Small intestine (tissue), 7 donors: ENCODE results near the gene TENM3. TPM values are rescaled to one million over a fixed set of nuclear protein-coding genes. Genes with fewer than 3 reads are reported as not detected.

Experiments used
- DNase-seq, 2 donors: peaks; one replicate each; pipeline versions ENCODE4 v3.0.0 to v3.0.0-alpha.2; 2013
- FAIRE-seq: peaks from 2 replicates; lab custom pipeline; 2012; peaks lifted over from hg19 to GRCh38; lab: Jason Lieb, UNC
- H3K27ac ChIP-seq, 3 donors: one replicate each; pipeline ENCODE4 v1.5.1; 2013; ENCODE audit warnings: low read length in 2 of 3, mild to moderate bottlenecking in 2 of 3, control low read depth in 1 of 3, inconsistent platforms in 1 of 3, low read depth in 1 of 3, moderate library complexity in 1 of 3
- H3K27me3 ChIP-seq, 3 donors: one replicate each; pipeline ENCODE4 v1.6.1; 2013; ENCODE audit warnings: low read length in 3 of 3, inconsistent platforms in 1 of 3; ENCODE audit not compliant: control insufficient read depth in 3 of 3, insufficient read depth in 3 of 3
- H3K36me3 ChIP-seq, 3 donors: one replicate each; pipeline ENCODE4 v1.6.1; 2013; ENCODE audit warnings: low read length in 3 of 3, inconsistent platforms in 1 of 3, low read depth in 1 of 3, mild to moderate bottlenecking in 1 of 3, moderate library complexity in 1 of 3; ENCODE audit not compliant: control insufficient read depth in 3 of 3, insufficient read depth in 2 of 3
- H3K4me1 ChIP-seq, 3 donors: one replicate each; pipeline ENCODE4 v1.6.1; 2013; ENCODE audit warnings: low read length in 2 of 3, inconsistent platforms in 1 of 3, low read depth in 1 of 3, mild to moderate bottlenecking in 1 of 3, moderate library complexity in 1 of 3; ENCODE audit not compliant: control insufficient read depth in 3 of 3, insufficient read depth in 2 of 3
- H3K4me3 ChIP-seq, 3 donors: one replicate each; pipeline ENCODE4 v1.5.1; 2013; ENCODE audit warnings: low read length in 3 of 3, control low read depth in 1 of 3, inconsistent platforms in 1 of 3, low read depth in 1 of 3, mild to moderate bottlenecking in 1 of 3, moderate library complexity in 1 of 3
- H3K9me3 ChIP-seq, 2 donors: one replicate each; pipeline ENCODE4 v1.6.1; 2013; ENCODE audit warnings: low read depth in 1 of 2, low read length in 1 of 2; ENCODE audit not compliant: control insufficient read depth in 2 of 2, insufficient read depth in 1 of 2
- WGBS, 3 donors: extraction: QIAGEN DNeasy Blood & Tissue Kit; methylation state at CpG; one replicate each; pipeline ENCODE4 v1.1.7; 2013; 5-methylcytosine and 5-hydroxymethylcytosine counted together
- polyA plus RNA-seq, 4 donors: library from polyadenylated mRNA; stranded (reverse) in 3 of 4; unstranded in 1 of 4; fragments of 200-250 nt in 3 of 4; fragments of 120-200 nt in 1 of 4; gene quantifications; one replicate each; pipeline versions ENCODE4 v1.2.1 to v1.2.3, GENCODE V29; 2013
- donor health status: healthy with polysubstance abuse.
- donor health status: control.
- donor health status: control.
- donor health status: Bipolar disorder and iron deficiency.
- donor health status: healthy.

TENM3 gene
- polyA plus RNA-seq, 4 donors = 0.45 to 4.5 (median 1.1) TPM

DNA sequence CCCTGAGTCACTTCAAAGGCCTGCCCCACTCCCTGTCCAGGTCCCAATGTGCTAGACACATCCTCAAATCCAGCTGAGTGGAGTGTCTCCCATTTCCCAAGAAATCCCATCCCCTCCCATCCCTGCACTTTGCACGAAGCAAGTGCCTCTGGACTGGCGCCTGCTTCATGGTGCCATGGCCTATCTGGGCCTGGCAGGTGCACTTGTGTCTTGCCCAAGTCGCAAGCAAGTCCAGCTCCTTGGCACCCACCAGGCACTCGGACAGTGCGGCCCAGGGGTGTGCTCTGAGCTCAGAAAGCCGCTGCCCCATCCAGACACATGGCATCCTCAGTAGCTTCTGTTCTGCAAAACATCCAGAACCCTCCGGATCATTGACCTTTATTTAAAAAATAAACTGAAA, 576.5 kb downstream of the TENM3 start:
- Histone ChIP-seq H3K9me3 (no peaks in the 10 kb centered on the region), H3K27me3 (no peaks in the 10 kb centered on the region), H3K4me1 (no peaks in the 10 kb centered on the region), H3K36me3 (no peaks in the 10 kb centered on the region), H3K4me3 (no peak overlapping the region), H3K27ac (no peak overlapping the region)
- 88 to 93% (median 92%) methylated on average over 7 of the region's 7 CpGs for WGBS, 3 donors
- FAIRE-seq (no peak), DNase-seq (no peak)

DNA sequence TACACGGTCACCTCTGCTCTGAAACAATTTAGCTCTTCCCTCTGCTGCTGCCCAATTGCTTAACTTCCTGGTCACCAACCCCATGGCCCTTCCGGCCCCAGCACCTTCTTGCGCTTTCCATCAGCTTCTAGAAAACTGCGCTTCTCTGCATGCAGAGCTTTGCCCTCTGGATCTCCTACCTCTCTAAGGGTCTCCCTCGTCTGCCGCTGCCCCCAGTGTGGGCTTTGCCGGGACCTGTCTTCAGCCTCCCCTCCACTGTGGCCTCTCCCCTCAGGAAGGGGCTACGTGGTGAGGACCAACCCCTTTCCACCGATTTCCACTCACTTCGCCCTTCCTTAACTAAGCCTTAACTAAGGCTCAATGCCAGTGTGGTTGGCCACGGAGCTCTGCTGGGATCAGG, 579.4 kb downstream of the TENM3 start:
- H3K4me3 ChIP-seq = no peak overlapping the region
- no peak overlapping the region for H3K27ac ChIP-seq
- DNase-seq (no peak), FAIRE-seq (no peak)
- H3K36me3 ChIP-seq = no peaks in the 10 kb centered on the region
- no peaks in the 10 kb centered on the region for H3K4me1 ChIP-seq
- 86 to 95% (median 89%) methylated on average over 11 of the region's 11 CpGs for WGBS, 3 donors
- no peaks in the 10 kb centered on the region for H3K9me3 ChIP-seq
- no peaks in the 10 kb centered on the region for H3K27me3 ChIP-seq

DNA sequence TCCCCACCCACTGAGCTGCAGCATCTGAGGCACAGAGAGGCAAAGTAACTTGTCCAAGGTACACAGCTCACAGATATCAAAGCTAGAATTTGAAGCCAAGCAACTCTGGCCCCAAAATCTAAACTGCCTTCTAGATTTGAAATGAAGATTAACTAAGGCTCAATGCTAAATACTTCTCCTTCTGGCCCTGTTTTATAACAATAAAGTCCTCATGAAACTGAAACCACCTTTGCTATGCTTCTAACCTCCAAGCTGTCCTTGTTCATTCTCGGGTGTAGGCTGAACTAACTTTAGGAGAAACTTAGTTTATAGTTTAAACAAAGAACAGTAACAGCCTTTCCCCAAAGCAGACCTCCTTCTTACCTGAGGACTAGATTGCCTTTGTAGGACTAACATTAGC, 580.4 kb downstream of the TENM3 start:
- Histone ChIP-seq H3K9me3 (no peaks in the 10 kb centered on the region), H3K4me1 (no peaks in the 10 kb centered on the region), H3K27ac (no peak overlapping the region), H3K36me3 (no peaks in the 10 kb centered on the region), H3K27me3 (no peaks in the 10 kb centered on the region), H3K4me3 (no peak overlapping the region)
- DNase-seq (no peak), FAIRE-seq (no peak)
- WGBS, 3 donors = 6 to 31% (median 11%) methylated on average over 1 of the region's 1 CpG

DNA sequence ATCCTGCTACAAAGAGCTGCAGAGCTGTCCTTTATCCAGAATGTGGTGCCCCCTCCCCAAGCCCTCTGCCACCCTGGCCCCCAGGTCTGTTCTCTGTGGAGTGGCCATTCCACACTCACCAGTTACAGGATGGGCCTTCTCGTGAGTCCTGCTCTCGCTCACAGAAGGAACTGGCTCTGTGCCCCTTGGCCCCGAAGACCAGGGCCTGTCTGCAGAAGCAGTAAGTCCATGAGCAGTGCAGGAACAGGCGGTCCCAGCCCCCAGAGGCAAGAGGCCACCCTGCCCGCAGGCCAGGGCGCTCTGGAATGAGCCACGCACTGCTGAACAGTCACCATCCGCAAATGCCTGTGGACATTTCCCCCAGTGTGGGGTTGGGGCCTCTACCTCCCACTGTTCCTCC, 581.8 kb downstream of the TENM3 start:
- FAIRE-seq (no peak), DNase-seq (no peak)
- H3K4me3 ChIP-seq = no peak overlapping the region
- WGBS, 3 donors = 87 to 97% (median 89%) methylated on average over 8 of the region's 8 CpGs
- H3K27ac ChIP-seq = no peak overlapping the region
- no peaks in the 10 kb centered on the region for H3K27me3 ChIP-seq
- H3K36me3 ChIP-seq = no peaks in the 10 kb centered on the region
- H3K4me1 ChIP-seq = no peaks in the 10 kb centered on the region
- no peaks in the 10 kb centered on the region for H3K9me3 ChIP-seq

GRCh38 chr4:182825786-182826185, 582.6 kb downstream of the TENM3 start:
- H3K27me3 ChIP-seq = no peaks in the 10 kb centered on the region
- no peak overlapping the region for H3K4me3 ChIP-seq
- no peaks in the 10 kb centered on the region for H3K9me3 ChIP-seq
- no peak overlapping the region for H3K27ac ChIP-seq
- no peak for FAIRE-seq
- H3K4me1 ChIP-seq = no peaks in the 10 kb centered on the region
- 75 to 88% (median 82%) methylated on average over 12 of the region's 12 CpGs for WGBS, 3 donors
- DNase-seq = no peak
- no peaks in the 10 kb centered on the region for H3K36me3 ChIP-seq

DNA sequence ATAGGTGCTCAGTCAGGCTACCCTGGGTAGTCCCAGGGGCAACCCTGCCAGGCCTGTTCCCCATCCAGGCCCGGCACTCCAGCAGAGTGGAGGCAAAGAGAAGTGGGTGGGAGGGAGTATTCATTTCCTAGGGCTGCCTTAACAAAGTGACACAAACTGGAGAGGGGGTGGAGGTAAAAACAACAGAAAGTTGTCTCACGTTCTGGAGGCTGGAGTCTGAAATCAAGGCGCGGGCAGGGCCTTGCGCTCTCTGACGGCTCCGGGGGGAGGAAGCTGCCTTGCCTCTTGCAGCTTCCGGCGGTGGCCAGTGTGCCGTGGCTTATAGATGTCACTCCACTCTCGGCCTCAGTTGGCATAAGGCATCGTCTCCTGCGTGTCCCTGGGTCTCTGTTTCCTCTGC, 583.2 kb downstream of the TENM3 start:
- DNase-seq = no peak

GRCh38 chr4:182827166-182827565, 584.0 kb downstream of the TENM3 start:
- 77 to 92% (median 92%) methylated on average over 8 of the region's 8 CpGs for whole genome bisulfite sequencing, 3 donors
- Histone ChIP-seq H3K9me3 (no peaks in the 10 kb centered on the region), H3K4me3 (no peak overlapping the region), H3K4me1 (no peaks in the 10 kb centered on the region), H3K27me3 (no peaks in the 10 kb centered on the region), H3K27ac (no peak overlapping the region), H3K36me3 (no peaks in the 10 kb centered on the region)
- FAIRE-seq = no peak
- no peak for DNase-seq

More for the DNA sequence above, 583.2 kb downstream of the TENM3 start:
- FAIRE-seq = no peak
- no peaks in the 10 kb centered on the region for H3K36me3 ChIP-seq
- WGBS, 3 donors = 65 to 81% (median 72%) methylated on average over 13 of the region's 13 CpGs
- H3K9me3 ChIP-seq = no peaks in the 10 kb centered on the region
- no peak overlapping the region for H3K4me3 ChIP-seq
- no peaks in the 10 kb centered on the region for H3K27me3 ChIP-seq
- no peaks in the 10 kb centered on the region for H3K4me1 ChIP-seq
- no peak overlapping the region for H3K27ac ChIP-seq

DNA sequence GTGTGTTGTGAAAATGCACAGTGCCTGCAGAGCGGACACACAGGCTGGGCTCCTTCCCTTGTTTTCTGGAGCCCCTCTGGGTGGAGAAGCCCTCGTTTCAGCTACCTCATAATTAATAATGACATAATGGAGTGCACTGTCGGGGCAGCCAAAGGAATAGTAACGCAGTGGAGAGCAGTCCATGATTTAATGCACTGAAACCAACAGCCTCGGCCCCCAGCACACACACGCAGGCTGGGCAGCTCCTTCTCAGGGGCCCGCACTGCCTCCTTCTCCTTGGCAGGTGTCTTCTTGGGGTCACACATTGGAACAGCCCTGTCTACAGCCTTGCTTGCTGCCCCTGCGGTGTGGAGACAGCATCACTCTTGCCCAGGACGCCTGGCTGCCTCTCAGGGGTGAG, 584.8 kb downstream of the TENM3 start:
- no peak for DNase-seq

GRCh38 chr4:182828360-182829025, 585.3 kb downstream of the TENM3 start:
- FAIRE-seq (no peak), DNase-seq (no peak)
- Histone ChIP-seq H3K9me3 (peaks cover 0 to 2% of the 10 kb centered on the region in 2 donors), H3K4me1 (no peaks in the 10 kb centered on the region), H3K36me3 (no peaks in the 10 kb centered on the region), H3K27me3 (no peaks in the 10 kb centered on the region), H3K27ac (no peak overlapping the region), H3K4me3 (no peak overlapping the region)
- 74 to 78% (median 74%) methylated on average over 17 of the region's 17 CpGs for WGBS, 3 donors

More for the DNA sequence above, 584.8 kb downstream of the TENM3 start:
- peaks cover 0 to 2% of the 10 kb centered on the region in 2 donors for H3K9me3 ChIP-seq
- H3K36me3 ChIP-seq = no peaks in the 10 kb centered on the region
- no peak for FAIRE-seq
- no peak overlapping the region for H3K4me3 ChIP-seq
- H3K4me1 ChIP-seq = no peaks in the 10 kb centered on the region
- H3K27ac ChIP-seq = no peak overlapping the region
- no peaks in the 10 kb centered on the region for H3K27me3 ChIP-seq
- WGBS, 3 donors = 83 to 94% (median 84%) methylated on average over 9 of the region's 9 CpGs
